ENCODE data around the gene SASH1.

The SASH1 gene

GRCh38 chr6:148460876-148461646 lies 118.4 kb downstream of the SASH1 start:
- no peak for DNase-seq (ENCODE audit: low spot score)

GRCh38 chr6:148461986-148462577 lies 119.4 kb downstream of the SASH1 start:
- DNase-seq (ENCODE audit: low spot score), result no peak

GRCh38 chr6:148463671-148464070 lies 121.0 kb downstream of the SASH1 start:
- DNase-seq (ENCODE audit: low spot score), result no peak

- DNase-seq (ENCODE audit: low spot score), result peak; percentile 31
Measured at GRCh38 chr6:148464319-148465010, 121.8 kb downstream of the SASH1 start.

- DNase-seq (ENCODE audit: low spot score), result no peak
Measured at GRCh38 chr6:148465011-148465335, 122.3 kb downstream of the SASH1 start.

GRCh38 chr6:148465670-148466069 lies 123.0 kb downstream of the SASH1 start:
- no peak for DNase-seq (ENCODE audit: low spot score)

- DNase-seq (ENCODE audit: low spot score), result no peak
Measured at GRCh38 chr6:148466158-148466557, 123.5 kb downstream of the SASH1 start.

- no peak for DNase-seq (ENCODE audit: low spot score)
Measured at GRCh38 chr6:148467926-148468325, 125.3 kb downstream of the SASH1 start.

GRCh38 chr6:148470156-148470555 lies 127.5 kb downstream of the SASH1 start:
- DNase-seq (ENCODE audit: low spot score), result no peak

- DNase-seq (ENCODE audit: low spot score), result no peak
Measured at GRCh38 chr6:148470606-148471465, 128.2 kb downstream of the SASH1 start.

- DNase-seq (ENCODE audit: low spot score), result no peak
Measured at GRCh38 chr6:148471624-148472159, 129.1 kb downstream of the SASH1 start.

- DNase-seq (ENCODE audit: low spot score), result no peak
Measured at GRCh38 chr6:148472171-148473105, 129.8 kb downstream of the SASH1 start.

- DNase-seq (ENCODE audit: low spot score), result no peak
Measured at GRCh38 chr6:148479497-148479896, 136.9 kb downstream of the SASH1 start.

GRCh38 chr6:148487461-148487860 lies 144.8 kb downstream of the SASH1 start:
- no peak for DNase-seq (ENCODE audit: low spot score)

- DNase-seq (ENCODE audit: low spot score), result peak; percentile 81
Measured at GRCh38 chr6:148491638-148492251, 149.1 kb downstream of the SASH1 start.

GRCh38 chr6:148492654-148493290 lies 150.1 kb downstream of the SASH1 start:
- DNase-seq (ENCODE audit: low spot score), result no peak

- DNase-seq (ENCODE audit: low spot score), result no peak
Measured at GRCh38 chr6:148493424-148493823, 150.8 kb downstream of the SASH1 start.

GRCh38 chr6:148494226-148494625 lies 151.6 kb downstream of the SASH1 start:
- DNase-seq (ENCODE audit: low spot score), result no peak

- no peak for DNase-seq (ENCODE audit: low spot score)
Measured at GRCh38 chr6:148495029-148495428, 152.4 kb downstream of the SASH1 start.

- no peak for DNase-seq (ENCODE audit: low spot score)
Measured at GRCh38 chr6:148497257-148497656, 154.6 kb downstream of the SASH1 start.
